SK-N-MC (cell line): ENCODE measurements around the gene MKRN1.

ENCODE experiments used
- DNase-seq: peaks from one replicate; pipeline ENCODE4 v3.0.0-alpha.2; 2011; ENCODE audit warnings: low read depth, low spot score
- H3K27ac ChIP-seq: fragments of 200-600 bp; sonication (generic); 2 replicates; pipeline ENCODE4 v1.5.1; 2016; ENCODE audit warnings: mixed run types
- H3K36me3 ChIP-seq: fragments of 200-600 bp; sonication (generic); 2 replicates; pipeline ENCODE4 v1.6.1; 2017; ENCODE audit warnings: antibody characterized with exemption, low read length, mixed read lengths; ENCODE audit not compliant: insufficient read depth
- H3K4me3 ChIP-seq: fragments of 200-600 bp; sonication (generic); 2 replicates; pipeline ENCODE4 v1.5.1; 2016
- H3K9ac ChIP-seq: fragments of 200-600 bp; sonication (generic); 2 replicates; pipeline ENCODE4 v1.8.0; 2017; ENCODE audit warnings: mixed run types, mixed read lengths; ENCODE audit not compliant: insufficient read length
- H3K9me3 ChIP-seq: fragments of 200-600 bp; sonication (generic); 2 replicates; pipeline ENCODE4 v1.6.1; 2017; ENCODE audit warnings: low read depth, mild to moderate bottlenecking, antibody characterized with exemption, low read length, moderate library complexity, mixed read lengths
- EZH2 ChIP-seq: fragments of 200-600 bp; sonication (generic); IDR thresholded peaks from one replicate; pipeline ENCODE4 v1.6.1; 2017; ENCODE audit warnings: antibody characterized with exemption
- FOXP2 ChIP-seq: optimal IDR thresholded peaks from 2 replicates; pipeline ENCODE3; 2011; ENCODE audit warnings: mild to moderate bottlenecking, moderate library complexity; ENCODE audit not compliant: insufficient read depth; ENCODE audit errors: extremely low read length, control extremely low read depth
- POLR2AphosphoS5 ChIP-seq: IDR thresholded peaks from 2 replicates; pipeline ENCODE4 v1.6.1; 2012; ENCODE audit warnings: mild to moderate bottlenecking, low read depth, low read length, borderline replicate concordance

Gene MKRN1

DNA sequence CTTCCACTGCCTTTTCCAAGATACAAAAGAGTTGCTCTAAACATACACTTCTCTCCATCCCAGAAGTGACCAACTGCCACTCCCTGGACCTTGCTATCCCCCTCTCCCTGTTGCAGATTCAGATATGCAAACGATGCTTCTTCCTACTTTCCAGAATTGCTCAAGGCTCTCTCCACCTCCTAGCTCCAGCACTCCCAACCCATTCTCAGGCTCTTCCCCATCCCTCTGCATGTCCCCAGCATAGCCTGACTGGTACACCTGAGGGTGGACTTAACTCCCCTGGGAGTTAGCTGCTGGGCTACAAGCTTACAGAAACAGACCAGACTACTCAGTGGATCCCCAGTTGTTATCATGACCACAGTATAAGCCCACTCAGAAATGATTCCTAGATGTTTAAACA, 27.6 kb downstream of the MKRN1 start:
- no peak overlapping the region for H3K4me3 ChIP-seq
- DNase-seq = no peak
- no peak overlapping the region for H3K9ac ChIP-seq
- H3K9me3 ChIP-seq = no peaks in the 10 kb centered on the region
- H3K27ac ChIP-seq = no peak overlapping the region
- TF ChIP-seq POLR2AphosphoS5 (no peak), EZH2 (no peak), FOXP2 (no peak)
- peaks cover 24% of the 10 kb centered on the region for H3K36me3 ChIP-seq

DNA sequence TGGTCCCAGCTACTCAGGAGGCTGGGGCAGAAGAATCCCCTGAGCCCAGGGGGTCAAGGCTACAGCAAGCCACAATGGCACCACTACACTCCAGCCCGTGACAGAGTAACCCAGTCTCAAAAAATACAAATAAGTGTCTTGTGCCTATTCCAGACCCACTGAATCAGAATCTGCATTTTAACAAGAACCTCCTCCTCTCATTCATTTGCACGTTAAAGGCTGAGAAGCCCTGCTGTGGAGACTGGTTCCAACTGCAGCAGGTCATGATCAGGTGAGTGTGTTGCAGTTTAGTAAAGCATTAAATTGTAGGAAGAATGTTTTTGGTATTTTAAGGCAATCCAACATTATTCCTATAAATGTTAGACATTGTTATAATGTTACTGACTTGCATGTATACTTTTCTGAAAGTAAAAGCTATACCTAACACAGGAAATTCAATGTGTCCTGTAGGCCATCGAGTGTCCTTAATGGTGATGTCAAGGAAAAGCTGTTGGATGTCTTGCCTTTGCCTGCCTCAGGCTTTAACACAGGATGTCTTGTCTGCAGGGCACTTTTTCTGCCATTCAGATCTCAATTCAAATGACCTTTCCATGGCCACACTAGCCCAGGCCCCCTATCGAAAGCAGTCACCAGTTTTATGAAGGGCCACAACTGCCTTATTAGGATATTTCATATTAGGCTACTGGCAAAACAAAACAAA, 30.4 kb downstream of the MKRN1 start:
- Histone ChIP-seq H3K4me3 (no peak overlapping the region), H3K27ac (no peak overlapping the region), H3K9me3 (no peaks in the 10 kb centered on the region), H3K36me3 (no peaks in the 10 kb centered on the region), H3K9ac (no peak overlapping the region)
- DNase-seq = no peak
- TF ChIP-seq FOXP2 (no peak), EZH2 (no peak), POLR2AphosphoS5 (no peak)

DNA sequence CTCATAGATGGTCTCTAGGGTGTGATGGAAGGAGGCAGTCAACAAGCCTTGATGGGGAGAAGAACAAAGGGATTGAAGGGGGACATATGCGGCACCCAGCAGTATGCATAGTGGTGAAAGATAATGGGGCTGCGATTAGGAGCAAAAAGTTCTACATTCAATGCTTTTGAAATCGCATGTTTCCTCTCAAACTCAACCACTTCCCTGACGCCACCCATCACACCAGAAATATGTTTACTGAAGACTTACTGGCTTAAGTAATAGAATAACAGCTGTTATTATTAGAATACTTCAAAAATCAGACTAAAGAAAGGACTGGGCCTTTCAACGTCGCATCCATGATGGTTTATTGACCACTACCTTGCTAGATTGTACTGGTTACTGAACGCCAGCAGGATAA, 31.5 kb downstream of the MKRN1 start:
- Histone ChIP-seq H3K36me3 (no peaks in the 10 kb centered on the region), H3K27ac (no peak overlapping the region), H3K4me3 (no peak overlapping the region), H3K9me3 (no peaks in the 10 kb centered on the region), H3K9ac (no peak overlapping the region)
- DNase-seq = no peak
- TF ChIP-seq POLR2AphosphoS5 (no peak), EZH2 (no peak), FOXP2 (no peak)

DNA sequence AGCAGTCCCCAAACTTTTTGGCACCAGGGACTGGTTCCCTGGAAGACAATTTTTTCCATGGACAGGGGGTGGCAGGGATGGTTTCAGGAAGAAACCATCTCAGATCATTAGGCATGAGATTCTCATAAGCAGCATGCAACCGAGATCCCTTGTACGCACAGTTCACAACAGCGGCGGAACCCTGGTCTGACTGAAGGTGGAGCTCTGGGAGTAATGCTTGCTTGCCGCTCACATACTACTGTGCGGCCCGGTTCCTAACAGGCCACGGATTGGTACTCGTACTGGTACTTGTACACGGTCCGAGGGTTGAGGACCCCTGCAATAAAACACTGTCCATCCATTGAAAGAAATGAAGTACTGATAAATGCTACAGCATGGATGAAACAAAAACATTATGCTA, 32.8 kb downstream of the MKRN1 start:
- H3K9me3 ChIP-seq = no peaks in the 10 kb centered on the region
- no peak overlapping the region for H3K9ac ChIP-seq
- no peaks in the 10 kb centered on the region for H3K36me3 ChIP-seq
- TF ChIP-seq EZH2 = no peak
- TF ChIP-seq FOXP2 = no peak
- no peak for TF ChIP-seq POLR2AphosphoS5
- no peak overlapping the region for H3K27ac ChIP-seq
- no peak for DNase-seq
- no peak overlapping the region for H3K4me3 ChIP-seq

DNA sequence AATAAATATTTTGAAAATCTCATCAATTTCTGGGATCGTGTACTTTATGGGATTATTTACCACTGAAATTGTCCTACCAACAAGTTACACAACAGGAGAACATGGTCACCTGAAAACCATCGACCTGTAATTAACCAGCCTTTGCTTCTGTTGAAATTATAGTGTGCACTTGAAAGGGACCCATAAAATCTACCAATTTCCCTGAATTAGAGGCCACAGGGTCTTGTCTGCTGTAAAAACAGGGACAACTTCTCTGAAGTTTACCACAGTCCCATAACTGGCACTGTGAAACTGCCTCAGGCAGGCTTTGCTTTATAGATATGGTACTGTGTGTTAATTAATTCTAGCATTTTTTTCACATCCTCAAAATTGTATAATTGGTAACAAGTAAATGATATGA, 37.8 kb downstream of the MKRN1 start:
- DNase-seq = no peak
- no peak overlapping the region for H3K4me3 ChIP-seq
- no peak overlapping the region for H3K27ac ChIP-seq
- TF ChIP-seq POLR2AphosphoS5 = no peak
- TF ChIP-seq FOXP2 = no peak
- TF ChIP-seq EZH2 = no peak
- no peak overlapping the region for H3K9ac ChIP-seq
- no peaks in the 10 kb centered on the region for H3K36me3 ChIP-seq
- H3K9me3 ChIP-seq = no peaks in the 10 kb centered on the region

DNA sequence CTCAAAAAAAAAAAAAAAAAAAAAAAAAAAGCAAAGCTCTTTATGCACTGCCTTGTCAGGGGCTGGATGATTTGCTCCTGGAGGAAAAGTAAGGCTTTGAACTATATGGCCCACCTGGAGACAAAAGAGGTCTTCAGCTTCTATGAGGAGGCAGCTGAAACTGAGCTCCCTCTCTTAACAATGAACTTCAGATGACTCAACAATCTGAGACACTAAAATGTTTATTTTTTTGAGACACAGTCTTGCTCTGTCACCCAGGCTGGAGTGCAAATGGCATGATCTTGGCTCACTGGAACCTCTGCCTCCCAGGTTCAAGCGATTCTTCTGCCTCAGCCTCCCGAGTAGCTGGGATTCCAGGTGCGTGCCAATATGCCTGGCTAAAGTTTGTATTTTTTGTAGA, 38.7 kb downstream of the MKRN1 start:
- Histone ChIP-seq H3K27ac (no peak overlapping the region), H3K9ac (no peak overlapping the region), H3K36me3 (no peaks in the 10 kb centered on the region), H3K4me3 (no peak overlapping the region), H3K9me3 (no peaks in the 10 kb centered on the region)
- no peak for TF ChIP-seq FOXP2
- no peak for TF ChIP-seq POLR2AphosphoS5
- TF ChIP-seq EZH2 = no peak
- no peak for DNase-seq

DNA sequence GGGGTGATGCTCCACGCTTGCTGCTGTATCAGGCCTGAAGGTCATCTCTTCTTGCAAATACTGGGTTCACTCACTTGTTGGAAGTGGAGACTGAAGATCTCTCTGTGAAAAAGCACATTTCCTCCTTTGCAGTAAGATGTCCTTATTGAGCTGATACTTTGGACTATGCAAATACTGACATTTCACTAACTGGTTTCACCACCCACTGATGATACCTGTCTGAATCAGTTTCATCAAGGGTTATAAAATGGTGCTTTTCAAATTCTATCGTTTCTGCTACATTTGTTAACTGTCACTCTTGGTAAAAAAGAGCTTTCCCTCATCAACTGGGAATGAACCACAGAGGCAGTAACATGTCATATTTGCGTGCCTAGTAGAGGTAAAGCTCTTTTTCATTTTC, 39.9 kb downstream of the MKRN1 start:
- no peaks in the 10 kb centered on the region for H3K9me3 ChIP-seq
- no peak for TF ChIP-seq FOXP2
- no peak for TF ChIP-seq EZH2
- no peak for TF ChIP-seq POLR2AphosphoS5
- no peak overlapping the region for H3K4me3 ChIP-seq
- no peak overlapping the region for H3K9ac ChIP-seq
- DNase-seq = no peak
- no peaks in the 10 kb centered on the region for H3K36me3 ChIP-seq
- H3K27ac ChIP-seq = no peak overlapping the region

DNA sequence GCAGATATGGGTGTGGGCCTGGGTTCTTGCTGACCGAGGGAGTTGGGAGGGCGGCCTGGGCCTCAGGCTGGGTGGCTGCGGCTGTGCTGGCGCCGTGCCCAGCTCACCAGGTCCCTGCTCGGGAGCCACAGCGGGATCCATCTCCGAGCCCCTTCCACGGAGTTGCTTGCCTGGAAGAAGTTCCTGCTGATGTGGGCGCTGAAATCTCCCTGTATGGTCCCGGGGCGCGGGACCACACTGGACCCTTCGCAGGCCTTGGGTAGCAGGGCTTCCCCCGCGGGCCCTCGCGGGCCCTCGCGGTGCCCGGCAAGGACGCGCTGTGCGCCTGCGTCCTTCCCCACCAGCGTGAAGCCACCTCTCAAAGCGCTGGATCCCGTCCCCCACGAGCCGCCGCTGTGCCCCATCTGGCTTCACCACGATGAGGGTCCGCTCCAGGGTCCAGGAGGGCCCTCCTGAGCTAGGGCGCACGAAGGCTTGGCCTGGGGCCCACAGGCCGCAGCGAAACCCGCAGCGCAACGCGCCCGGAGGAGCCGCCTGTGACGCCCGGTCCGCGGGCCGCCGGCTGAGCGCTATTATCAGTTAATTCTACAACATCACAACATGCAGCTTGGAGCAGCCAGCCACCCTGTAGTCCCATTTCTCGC, 43.9 kb downstream of the MKRN1 start:
- H3K36me3 ChIP-seq = no peaks in the 10 kb centered on the region
- no peak overlapping the region for H3K27ac ChIP-seq
- H3K9ac ChIP-seq = no peak overlapping the region
- H3K9me3 ChIP-seq = no peaks in the 10 kb centered on the region
- H3K4me3 ChIP-seq = no peak overlapping the region
- DNase-seq = no peak
- TF ChIP-seq POLR2AphosphoS5 = no peak
- no peak for TF ChIP-seq EZH2
- TF ChIP-seq FOXP2 = no peak
